ENCODE results near the gene JAG2. TPM values are rescaled to one million over a fixed set of nuclear protein-coding genes. Genes with fewer than 3 reads are reported as not detected.

The JAG2 gene
- total and polyA plus RNA-seq, 4 donors = 17.3 to 39.7 (median 23.6) TPM

DNA sequence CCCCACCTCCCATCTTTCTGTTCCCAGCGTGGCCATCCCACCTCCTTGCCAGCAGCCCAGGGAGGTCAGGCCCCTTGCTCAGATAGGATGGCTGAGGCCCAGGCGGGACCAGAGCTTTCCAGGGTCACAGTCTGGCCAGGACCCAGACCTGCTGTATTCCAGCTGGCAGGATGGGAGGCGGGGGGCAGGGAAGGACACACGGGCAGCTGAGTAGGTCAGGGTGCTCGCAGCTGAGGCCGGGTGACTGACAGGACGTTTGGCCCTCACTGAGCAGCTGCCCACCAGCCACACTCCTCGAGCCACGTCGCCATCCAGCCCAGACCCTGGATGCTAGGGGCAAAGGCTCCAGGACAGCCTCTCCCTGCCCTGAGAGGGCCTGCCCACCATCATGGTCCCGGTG is 8.5 kb upstream of the JAG2 start:
- peaks cover 51% of the 10 kb centered on the region for H3K36me3 ChIP-seq (ENCODE audit: control insufficient read depth, insufficient read depth, low read length)
- H3K27ac ChIP-seq (ENCODE audit: low read depth, low read length) = no peak overlapping the region
- H3K9me3 ChIP-seq (ENCODE audit: control insufficient read depth, insufficient read depth, low read length) = no peaks in the 10 kb centered on the region
- peaks cover 32% of the 10 kb centered on the region for H3K4me1 ChIP-seq (ENCODE audit: control insufficient read depth, insufficient read depth, low read length)
- DNase-seq (ENCODE audit: low read depth in 4 of 6, low spot score in 6 of 6) = no peak
- 71% methylated on average over 11 of the region's 11 CpGs for WGBS (ENCODE audit: insufficient coverage)
- no peaks in the 10 kb centered on the region for H3K27me3 ChIP-seq (ENCODE audit: control insufficient read depth, insufficient read depth, low read length)
- no peak overlapping the region for H3K4me3 ChIP-seq (ENCODE audit: low read depth, low read length)

GRCh38 chr14:105176513-105176912 is 7.9 kb upstream of the JAG2 start:
- 67% methylated on average over 15 of the region's 15 CpGs for WGBS (ENCODE audit: insufficient coverage)
- no peak overlapping the region for H3K4me3 ChIP-seq (ENCODE audit: low read depth, low read length)
- no peak overlapping the region for H3K27ac ChIP-seq (ENCODE audit: low read depth, low read length)
- no peaks in the 10 kb centered on the region for H3K27me3 ChIP-seq (ENCODE audit: control insufficient read depth, insufficient read depth, low read length)
- no peaks in the 10 kb centered on the region for H3K9me3 ChIP-seq (ENCODE audit: control insufficient read depth, insufficient read depth, low read length)
- peaks cover 30% of the 10 kb centered on the region for H3K4me1 ChIP-seq (ENCODE audit: control insufficient read depth, insufficient read depth, low read length)
- no peak for DNase-seq (ENCODE audit: low read depth in 4 of 6, low spot score in 6 of 6)
- peaks cover 51% of the 10 kb centered on the region for H3K36me3 ChIP-seq (ENCODE audit: control insufficient read depth, insufficient read depth, low read length)

GRCh38 chr14:105173901-105174894 is 5.6 kb upstream of the JAG2 start:
- no peak overlapping the region for H3K27ac ChIP-seq (ENCODE audit: low read depth, low read length)
- DNase-seq (ENCODE audit: low read depth in 4 of 6, low spot score in 6 of 6) = no peak
- H3K27me3 ChIP-seq (ENCODE audit: control insufficient read depth, insufficient read depth, low read length) = peaks cover 5% of the 10 kb centered on the region
- H3K9me3 ChIP-seq (ENCODE audit: control insufficient read depth, insufficient read depth, low read length) = no peaks in the 10 kb centered on the region
- no peak overlapping the region for H3K4me3 ChIP-seq (ENCODE audit: low read depth, low read length)
- WGBS (ENCODE audit: insufficient coverage) = 77% methylated on average over 29 of the region's 32 CpGs
- H3K4me1 ChIP-seq (ENCODE audit: control insufficient read depth, insufficient read depth, low read length) = peaks cover 34% of the 10 kb centered on the region
- peaks cover 47% of the 10 kb centered on the region for H3K36me3 ChIP-seq (ENCODE audit: control insufficient read depth, insufficient read depth, low read length)

DNA sequence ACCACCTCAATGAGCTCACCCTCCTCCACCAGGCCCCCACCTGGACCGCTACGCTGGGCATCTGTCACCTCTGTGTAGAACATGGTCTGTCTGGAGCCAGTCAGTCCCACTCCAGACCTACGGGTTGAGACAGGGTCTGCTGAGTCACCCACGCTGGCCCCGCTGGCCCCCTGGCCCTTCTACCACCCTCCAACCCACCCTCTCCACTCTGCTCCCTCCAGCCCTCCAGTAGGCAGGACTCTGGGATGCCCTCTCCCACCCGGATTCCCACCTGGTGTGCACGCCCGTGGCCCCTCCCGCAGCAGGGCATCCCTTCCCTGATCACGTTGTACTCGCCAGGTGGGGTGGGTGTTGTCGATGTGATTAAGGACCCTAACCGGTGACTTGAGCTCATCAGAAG is 4.6 kb upstream of the JAG2 start:
- Histone ChIP-seq H3K27me3 (ENCODE audit: control insufficient read depth, insufficient read depth, low read length) (peaks cover 8% of the 10 kb centered on the region), H3K4me3 (ENCODE audit: low read depth, low read length) (no peak overlapping the region), H3K27ac (ENCODE audit: low read depth, low read length) (no peak overlapping the region), H3K9me3 (ENCODE audit: control insufficient read depth, insufficient read depth, low read length) (no peaks in the 10 kb centered on the region), H3K4me1 (ENCODE audit: control insufficient read depth, insufficient read depth, low read length) (peaks cover 34% of the 10 kb centered on the region), H3K36me3 (ENCODE audit: control insufficient read depth, insufficient read depth, low read length) (peaks cover 39% of the 10 kb centered on the region)
- no peak for DNase-seq (ENCODE audit: low read depth in 4 of 6, low spot score in 6 of 6)
- 96% methylated on average over 12 of the region's 13 CpGs for WGBS (ENCODE audit: insufficient coverage)

DNA sequence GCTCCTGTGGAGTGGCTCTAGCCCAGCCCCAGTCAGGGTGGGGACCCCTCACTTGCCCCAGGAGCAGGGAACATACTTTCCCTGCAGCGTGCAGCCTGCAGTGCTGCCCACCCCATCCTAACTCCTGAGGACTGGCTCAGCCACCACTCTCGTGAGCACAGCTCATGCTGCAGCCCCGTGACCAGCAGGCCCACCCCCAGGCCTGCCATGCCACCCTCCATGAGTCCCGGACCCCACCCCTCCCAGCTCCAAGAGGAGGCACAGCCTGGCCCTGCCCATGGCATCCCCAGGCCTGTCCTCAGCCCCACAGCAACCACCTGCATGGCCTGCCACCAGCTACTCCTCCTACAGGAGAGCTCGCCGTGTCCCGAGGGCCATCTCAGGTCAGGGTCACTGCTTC is 3.9 kb upstream of the JAG2 start:
- H3K36me3 ChIP-seq (ENCODE audit: control insufficient read depth, insufficient read depth, low read length) = peaks cover 38% of the 10 kb centered on the region
- H3K27me3 ChIP-seq (ENCODE audit: control insufficient read depth, insufficient read depth, low read length) = peaks cover 8% of the 10 kb centered on the region
- H3K4me3 ChIP-seq (ENCODE audit: low read depth, low read length) = no peak overlapping the region
- H3K9me3 ChIP-seq (ENCODE audit: control insufficient read depth, insufficient read depth, low read length) = no peaks in the 10 kb centered on the region
- no peak for DNase-seq (ENCODE audit: low read depth in 4 of 6, low spot score in 6 of 6)
- WGBS (ENCODE audit: insufficient coverage) = 76% methylated on average over 6 of the region's 7 CpGs
- H3K27ac ChIP-seq (ENCODE audit: low read depth, low read length) = no peak overlapping the region
- H3K4me1 ChIP-seq (ENCODE audit: control insufficient read depth, insufficient read depth, low read length) = peaks cover 34% of the 10 kb centered on the region

DNA sequence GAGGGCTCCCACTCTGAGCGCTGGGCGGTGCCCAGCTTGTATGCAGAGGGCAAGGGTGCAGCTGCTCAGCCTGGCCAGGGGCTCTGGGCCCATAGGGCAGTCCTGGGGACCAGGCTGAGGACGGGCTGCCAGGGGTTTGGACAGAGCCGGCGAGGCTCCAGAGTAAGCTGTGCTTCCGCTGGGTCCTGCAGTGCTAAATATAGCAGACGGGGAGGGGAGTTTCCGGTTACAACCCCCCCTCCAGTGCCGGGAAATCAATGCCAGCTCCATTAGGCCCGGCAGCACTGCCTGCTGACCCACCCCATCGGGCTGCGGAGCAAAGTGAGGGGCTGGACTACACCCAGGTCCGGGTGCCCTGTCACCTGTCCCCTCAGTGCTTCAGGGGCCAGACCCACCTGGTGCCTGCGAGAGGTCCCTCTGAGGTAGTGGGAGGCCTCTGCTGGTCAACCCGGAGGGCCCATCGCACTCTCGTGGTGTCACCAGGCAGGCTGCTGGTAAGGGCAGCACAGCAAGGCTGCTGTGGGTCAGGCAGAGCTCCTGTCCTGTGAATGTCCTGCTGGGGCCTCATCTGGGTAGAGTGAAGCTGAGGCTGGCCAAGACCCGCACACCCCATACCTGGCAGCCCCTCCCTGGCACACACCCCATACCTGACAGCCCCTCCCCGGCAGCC is 2.6 kb upstream of the JAG2 start:
- H3K27ac ChIP-seq (ENCODE audit: low read depth, low read length) = no peak overlapping the region

DNA sequence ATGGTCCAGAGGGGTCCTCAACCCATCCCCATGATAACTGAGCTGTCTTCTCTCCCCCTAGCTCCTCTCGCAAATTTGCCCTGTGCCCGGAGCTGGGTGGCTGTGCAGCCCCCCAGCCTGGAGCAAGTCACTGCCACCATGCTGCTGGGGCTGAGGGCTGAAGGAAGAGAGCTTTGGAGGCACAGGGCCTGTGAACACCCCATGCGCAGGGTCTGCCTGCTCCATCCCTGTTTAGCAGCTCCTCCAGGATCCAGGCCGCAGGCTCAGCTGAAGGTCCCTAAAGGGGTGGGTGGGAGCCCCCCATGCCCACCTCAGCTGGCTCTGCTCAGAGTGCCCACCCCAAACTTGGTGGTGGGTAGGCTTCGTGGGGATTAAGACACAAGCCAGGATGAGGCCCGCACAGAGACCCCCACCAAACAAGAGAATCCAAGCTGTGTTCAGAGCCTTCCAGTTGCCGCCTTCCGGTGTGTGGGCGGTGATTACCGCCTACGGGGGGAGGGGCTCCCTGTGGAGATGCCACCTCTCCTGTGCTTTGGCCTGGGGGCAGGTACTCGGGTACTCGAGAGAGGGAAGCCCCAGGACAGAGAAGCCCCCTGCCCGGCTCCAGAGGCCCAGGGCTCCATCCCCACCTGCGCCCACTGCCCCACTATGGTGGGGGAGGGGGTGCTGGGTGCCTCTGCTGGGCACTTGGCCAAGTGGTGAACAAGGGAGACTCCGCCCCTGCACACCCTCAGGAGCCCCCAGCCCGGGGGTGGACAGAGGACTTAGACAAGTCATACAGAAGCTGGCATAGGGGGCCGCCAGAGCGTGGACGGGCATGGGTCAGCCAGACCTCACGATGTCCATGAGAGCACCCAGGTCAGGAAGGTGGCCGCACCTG is 1.4 kb upstream of the JAG2 start:
- Histone ChIP-seq H3K27ac (ENCODE audit: low read depth, low read length) (no peak overlapping the region), H3K4me3 (ENCODE audit: low read depth, low read length) (no peak overlapping the region), H3K36me3 (ENCODE audit: control insufficient read depth, insufficient read depth, low read length) (peaks cover 36% of the 10 kb centered on the region), H3K9me3 (ENCODE audit: control insufficient read depth, insufficient read depth, low read length) (no peaks in the 10 kb centered on the region), H3K27me3 (ENCODE audit: control insufficient read depth, insufficient read depth, low read length) (peaks cover 12% of the 10 kb centered on the region), H3K4me1 (ENCODE audit: control insufficient read depth, insufficient read depth, low read length) (peaks cover 46% of the 10 kb centered on the region)
- WGBS (ENCODE audit: insufficient coverage) = 67% methylated on average over 19 of the region's 22 CpGs
- no peak for DNase-seq (ENCODE audit: low read depth in 4 of 6, low spot score in 6 of 6)

More for the DNA sequence above, 2.6 kb upstream of the JAG2 start:
- Histone ChIP-seq H3K36me3 (ENCODE audit: control insufficient read depth, insufficient read depth, low read length) (peaks cover 34% of the 10 kb centered on the region), H3K27me3 (ENCODE audit: control insufficient read depth, insufficient read depth, low read length) (peaks cover 12% of the 10 kb centered on the region), H3K9me3 (ENCODE audit: control insufficient read depth, insufficient read depth, low read length) (no peaks in the 10 kb centered on the region), H3K4me3 (ENCODE audit: low read depth, low read length) (no peak overlapping the region), H3K4me1 (ENCODE audit: control insufficient read depth, insufficient read depth, low read length) (peaks cover 37% of the 10 kb centered on the region)
- 53% methylated on average over 19 of the region's 19 CpGs for WGBS (ENCODE audit: insufficient coverage)
- no peak for DNase-seq (ENCODE audit: low read depth in 4 of 6, low spot score in 6 of 6)

DNA sequence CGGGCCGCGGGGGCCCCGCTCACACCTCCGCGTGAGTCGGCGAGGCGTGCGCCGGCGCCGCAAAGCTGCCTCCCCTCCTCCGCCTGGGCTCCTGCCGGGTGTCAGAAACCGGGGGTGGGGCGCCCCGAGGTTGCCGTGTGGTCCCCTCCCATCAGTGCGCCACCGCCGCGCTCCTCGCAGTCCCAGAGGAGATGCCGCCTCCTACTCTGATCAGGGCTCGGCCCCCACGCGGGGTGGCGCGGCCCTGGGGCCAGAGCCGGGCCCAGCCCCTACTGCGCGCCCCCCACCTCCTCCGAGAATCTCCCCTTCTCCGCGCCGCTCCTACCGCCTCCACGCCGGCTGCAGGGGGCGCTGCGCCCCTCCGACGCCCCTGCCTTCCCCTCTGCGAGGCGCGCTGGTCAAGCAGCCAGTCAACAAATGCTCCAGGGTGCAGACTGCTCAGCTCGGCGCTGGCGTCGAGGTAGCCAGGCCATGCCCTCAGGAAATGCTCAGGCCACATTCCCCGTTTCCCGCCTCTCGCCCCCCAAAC is 467 bp upstream of the JAG2 start:
- 6% methylated on average over 54 of the region's 54 CpGs for WGBS (ENCODE audit: insufficient coverage)
- peaks cover 38% of the 10 kb centered on the region for H3K36me3 ChIP-seq (ENCODE audit: control insufficient read depth, insufficient read depth, low read length)
- no peak overlapping the region for H3K27ac ChIP-seq (ENCODE audit: low read depth, low read length)
- no peak overlapping the region for H3K4me3 ChIP-seq (ENCODE audit: low read depth, low read length)
- peaks cover 12% of the 10 kb centered on the region for H3K27me3 ChIP-seq (ENCODE audit: control insufficient read depth, insufficient read depth, low read length)
- peak in 3 of 6 donors; percentile 9 to 69 (median 62) for DNase-seq (ENCODE audit: low read depth in 4 of 6, low spot score in 6 of 6)
- no peaks in the 10 kb centered on the region for H3K9me3 ChIP-seq (ENCODE audit: control insufficient read depth, insufficient read depth, low read length)
- H3K4me1 ChIP-seq (ENCODE audit: control insufficient read depth, insufficient read depth, low read length) = peaks cover 49% of the 10 kb centered on the region

GRCh38 chr14:105168093-105168420 is 519 bp downstream of the JAG2 start:
- H3K4me1 ChIP-seq (ENCODE audit: control insufficient read depth, insufficient read depth, low read length) = peaks cover 56% of the 10 kb centered on the region
- H3K27me3 ChIP-seq (ENCODE audit: control insufficient read depth, insufficient read depth, low read length) = peaks cover 12% of the 10 kb centered on the region
- 0% methylated on average over 41 of the region's 46 CpGs for WGBS (ENCODE audit: insufficient coverage)
- DNase-seq (ENCODE audit: low read depth in 4 of 6, low spot score in 6 of 6) = no peak
- H3K4me3 ChIP-seq (ENCODE audit: low read depth, low read length) = peak overlapping the region; percentile 9
- H3K27ac ChIP-seq (ENCODE audit: low read depth, low read length) = no peak overlapping the region
- H3K36me3 ChIP-seq (ENCODE audit: control insufficient read depth, insufficient read depth, low read length) = peaks cover 43% of the 10 kb centered on the region
- H3K9me3 ChIP-seq (ENCODE audit: control insufficient read depth, insufficient read depth, low read length) = no peaks in the 10 kb centered on the region

All from spinal cord (tissue), 10 donors.